GM12874 (cell line): ENCODE measurements around the gene GAREM2.

ENCODE experiments used
- CTCF ChIP-seq: IDR thresholded peaks from 2 replicates; pipeline ENCODE4 v1.5.1; 2011; ENCODE audit warnings: low read depth, mild to moderate bottlenecking, control low read depth, low read length, moderate library complexity; ENCODE audit not compliant: insufficient read depth

Gene GAREM2

GRCh38 chr2:26172871-26173775, at the start of gene GAREM2:
Gene GAREM2, plus strand, starts transcription at chr2:26173088. Its CDS starts 133 bp downstream, at chr2:26173221.
- no peak for TF ChIP-seq CTCF

- TF ChIP-seq CTCF = no peak
Measured at GRCh38 chr2:26123426-26123825, 49.5 kb upstream of the GAREM2 start.

GRCh38 chr2:26126074-26126473, 46.8 kb upstream of the GAREM2 start:
- TF ChIP-seq CTCF = no peak

- TF ChIP-seq CTCF = no peak
Measured at GRCh38 chr2:26128176-26128575, 44.7 kb upstream of the GAREM2 start.

GRCh38 chr2:26130763-26131162, 42.1 kb upstream of the GAREM2 start:
- no peak for TF ChIP-seq CTCF

GRCh38 chr2:26136451-26136850, 36.4 kb upstream of the GAREM2 start:
- no peak for TF ChIP-seq CTCF

GRCh38 chr2:26139269-26140183, 33.4 kb upstream of the GAREM2 start:
- TF ChIP-seq CTCF = no peak
